Small intestine (tissue), 7 donors: ENCODE data around the gene C10orf67. TPM values are rescaled to one million over a fixed set of nuclear protein-coding genes. Genes with fewer than 3 reads are reported as not detected.

Source experiments
- DNase-seq, 2 donors: peaks; one replicate each; pipeline versions ENCODE4 v3.0.0 to v3.0.0-alpha.2; 2013
- FAIRE-seq: peaks from 2 replicates; lab custom pipeline; 2012; peaks lifted over from hg19 to GRCh38; lab: Jason Lieb, UNC
- H3K27ac ChIP-seq, 3 donors: one replicate each; pipeline ENCODE4 v1.5.1; 2013; ENCODE audit warnings: low read length in 2 of 3, mild to moderate bottlenecking in 2 of 3, control low read depth in 1 of 3, inconsistent platforms in 1 of 3, low read depth in 1 of 3, moderate library complexity in 1 of 3
- H3K27me3 ChIP-seq, 3 donors: one replicate each; pipeline ENCODE4 v1.6.1; 2013; ENCODE audit warnings: low read length in 3 of 3, inconsistent platforms in 1 of 3; ENCODE audit not compliant: control insufficient read depth in 3 of 3, insufficient read depth in 3 of 3
- H3K36me3 ChIP-seq, 3 donors: one replicate each; pipeline ENCODE4 v1.6.1; 2013; ENCODE audit warnings: low read length in 3 of 3, inconsistent platforms in 1 of 3, low read depth in 1 of 3, mild to moderate bottlenecking in 1 of 3, moderate library complexity in 1 of 3; ENCODE audit not compliant: control insufficient read depth in 3 of 3, insufficient read depth in 2 of 3
- H3K4me1 ChIP-seq, 3 donors: one replicate each; pipeline ENCODE4 v1.6.1; 2013; ENCODE audit warnings: low read length in 2 of 3, inconsistent platforms in 1 of 3, low read depth in 1 of 3, mild to moderate bottlenecking in 1 of 3, moderate library complexity in 1 of 3; ENCODE audit not compliant: control insufficient read depth in 3 of 3, insufficient read depth in 2 of 3
- H3K4me3 ChIP-seq, 3 donors: one replicate each; pipeline ENCODE4 v1.5.1; 2013; ENCODE audit warnings: low read length in 3 of 3, control low read depth in 1 of 3, inconsistent platforms in 1 of 3, low read depth in 1 of 3, mild to moderate bottlenecking in 1 of 3, moderate library complexity in 1 of 3
- H3K9me3 ChIP-seq, 2 donors: one replicate each; pipeline ENCODE4 v1.6.1; 2013; ENCODE audit warnings: low read depth in 1 of 2, low read length in 1 of 2; ENCODE audit not compliant: control insufficient read depth in 2 of 2, insufficient read depth in 1 of 2
- WGBS, 3 donors: extraction: QIAGEN DNeasy Blood & Tissue Kit; methylation state at CpG; one replicate each; pipeline ENCODE4 v1.1.7; 2013; 5-methylcytosine and 5-hydroxymethylcytosine counted together
- polyA plus RNA-seq, 4 donors: library from polyadenylated mRNA; stranded (reverse) in 3 of 4; unstranded in 1 of 4; fragments of 200-250 nt in 3 of 4; fragments of 120-200 nt in 1 of 4; gene quantifications; one replicate each; pipeline versions ENCODE4 v1.2.1 to v1.2.3, GENCODE V29; 2013
- donor health status: healthy with polysubstance abuse.
- donor health status: control.
- donor health status: control.
- donor health status: Bipolar disorder and iron deficiency.
- donor health status: healthy.

The C10orf67 gene
- polyA plus RNA-seq, 4 donors, result 0.07 to 0.10 TPM; not detected in 2

DNA sequence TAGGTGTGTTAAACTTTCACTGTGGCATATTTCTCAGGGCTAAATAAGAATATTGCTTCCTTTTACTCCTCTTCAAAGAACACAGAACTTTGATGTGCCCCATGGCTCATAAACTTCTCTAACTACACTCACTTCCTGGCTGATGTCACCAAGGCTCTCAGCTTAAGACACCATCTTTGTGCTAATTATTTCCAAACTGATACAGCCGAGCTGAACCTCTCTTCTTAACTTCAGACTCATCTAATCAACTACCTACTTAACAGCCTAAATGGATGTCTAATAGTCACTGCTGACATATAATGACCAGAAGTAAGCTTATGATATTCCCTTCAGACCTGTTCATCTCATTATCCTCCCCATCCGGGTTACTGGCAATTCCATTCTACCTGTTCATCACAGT is 3.6 kb downstream of the C10orf67 start:
- no peaks in the 10 kb centered on the region for H3K36me3 ChIP-seq

DNA sequence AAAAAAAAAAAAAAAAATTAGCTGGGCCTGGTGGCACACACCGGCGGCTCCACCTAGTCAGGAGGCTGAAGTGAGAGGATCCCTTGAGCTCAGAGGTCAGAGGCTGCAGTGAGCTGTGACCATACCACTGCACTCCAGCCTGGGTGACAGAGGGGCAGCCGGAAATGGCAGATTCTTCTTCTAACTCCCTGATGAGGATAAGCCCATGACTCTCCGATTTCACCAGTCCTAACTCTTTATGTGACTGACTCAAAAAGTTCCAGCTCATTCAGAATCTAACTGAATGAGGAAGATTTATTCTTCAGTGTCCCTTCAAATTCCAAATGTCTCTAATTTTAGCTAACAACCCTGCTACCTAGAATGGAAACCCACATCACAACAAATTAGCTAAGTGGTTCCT is 4.2 kb downstream of the C10orf67 start:
- Histone ChIP-seq H3K36me3 (no peaks in the 10 kb centered on the region), H3K9me3 (peaks cover 0 to 3% of the 10 kb centered on the region in 2 donors), H3K27ac (no peak overlapping the region), H3K4me1 (no peaks in the 10 kb centered on the region), H3K4me3 (no peak overlapping the region), H3K27me3 (peaks cover 0 to 23% (median 0%) of the 10 kb centered on the region in 3 donors)
- FAIRE-seq (no peak), DNase-seq (no peak)
- WGBS, 3 donors, result 86 to 97% (median 89%) methylated on average over 4 of the region's 4 CpGs

More for the DNA sequence above, 3.6 kb downstream of the C10orf67 start:
- Histone ChIP-seq H3K4me3 (no peak overlapping the region), H3K27me3 (peaks cover 0 to 23% (median 0%) of the 10 kb centered on the region in 3 donors), H3K9me3 (peaks cover 0 to 3% of the 10 kb centered on the region in 2 donors), H3K27ac (no peak overlapping the region), H3K4me1 (no peaks in the 10 kb centered on the region)
- DNase-seq, result peak in 1 of 2 donors; percentile 16
- 37 to 44% (median 37%) methylated on average over 2 of the region's 2 CpGs for WGBS, 3 donors
- no peak for FAIRE-seq

DNA sequence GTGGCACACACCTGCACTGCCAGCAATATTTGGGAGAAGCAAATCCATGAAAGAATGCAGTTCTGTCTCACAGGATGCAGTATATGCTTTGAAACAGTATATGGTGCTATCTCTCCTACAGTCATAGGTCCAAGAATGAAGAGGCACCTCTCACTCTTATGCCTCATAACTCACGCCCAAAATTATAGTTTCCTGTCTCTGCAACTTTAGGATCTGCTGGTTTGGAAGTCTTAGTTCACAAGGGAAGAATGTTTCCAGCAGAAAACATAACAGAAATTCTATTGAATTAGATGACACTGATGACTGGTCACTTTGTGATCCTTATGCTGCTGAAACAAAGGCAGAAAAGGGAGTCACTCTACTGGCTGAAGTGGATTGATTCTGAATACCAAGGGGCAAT is 5.7 kb downstream of the C10orf67 start:
- H3K4me3 ChIP-seq, result no peak overlapping the region
- no peaks in the 10 kb centered on the region for H3K4me1 ChIP-seq
- 60 to 69% (median 67%) methylated on average over 1 of the region's 1 CpG for whole genome bisulfite sequencing, 3 donors
- no peak overlapping the region for H3K27ac ChIP-seq
- no peaks in the 10 kb centered on the region for H3K36me3 ChIP-seq
- H3K9me3 ChIP-seq, result no peaks in the 10 kb centered on the region
- no peak for FAIRE-seq
- DNase-seq, result no peak
- H3K27me3 ChIP-seq, result peaks cover 0 to 17% (median 0%) of the 10 kb centered on the region in 3 donors

DNA sequence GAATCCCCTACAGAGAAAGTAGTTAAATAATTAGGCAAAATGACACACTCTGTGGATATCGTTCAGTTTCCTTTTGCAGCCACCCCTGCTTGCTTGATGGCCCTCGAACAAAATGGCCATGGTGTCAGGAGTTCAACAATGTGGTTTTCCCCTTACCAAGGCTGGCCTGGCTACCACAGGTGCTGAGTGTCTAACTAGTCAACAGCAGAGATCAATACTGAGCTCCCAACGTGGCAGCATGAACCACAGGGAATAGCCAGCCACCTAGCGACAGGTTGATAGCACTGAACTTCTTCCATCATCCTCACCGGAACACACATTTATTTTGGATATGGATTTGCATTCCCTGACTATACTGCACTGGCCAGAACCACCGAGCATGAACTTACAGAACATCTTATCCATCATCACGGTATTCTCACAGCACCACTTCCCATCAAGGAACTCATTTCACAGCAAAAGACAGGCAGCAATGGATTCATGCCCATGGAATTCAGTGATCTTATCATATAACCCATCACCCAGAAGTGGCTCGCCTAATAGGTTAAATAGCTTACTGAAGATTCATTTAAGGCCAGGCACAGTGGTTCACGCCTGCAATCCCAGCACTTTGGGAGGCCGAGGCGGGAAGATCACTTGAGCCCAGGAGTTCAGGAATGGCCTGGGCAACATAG is 6.3 kb downstream of the C10orf67 start:
- Histone ChIP-seq H3K9me3 (no peaks in the 10 kb centered on the region), H3K36me3 (no peaks in the 10 kb centered on the region), H3K4me3 (no peak overlapping the region), H3K27ac (no peak overlapping the region), H3K4me1 (no peaks in the 10 kb centered on the region), H3K27me3 (peaks cover 0 to 11% (median 0%) of the 10 kb centered on the region in 3 donors)
- WGBS, 3 donors, result 72 to 76% (median 76%) methylated on average over 11 of the region's 11 CpGs
- FAIRE-seq (no peak), DNase-seq (peak in 1 of 2 donors; percentile 27)

DNA sequence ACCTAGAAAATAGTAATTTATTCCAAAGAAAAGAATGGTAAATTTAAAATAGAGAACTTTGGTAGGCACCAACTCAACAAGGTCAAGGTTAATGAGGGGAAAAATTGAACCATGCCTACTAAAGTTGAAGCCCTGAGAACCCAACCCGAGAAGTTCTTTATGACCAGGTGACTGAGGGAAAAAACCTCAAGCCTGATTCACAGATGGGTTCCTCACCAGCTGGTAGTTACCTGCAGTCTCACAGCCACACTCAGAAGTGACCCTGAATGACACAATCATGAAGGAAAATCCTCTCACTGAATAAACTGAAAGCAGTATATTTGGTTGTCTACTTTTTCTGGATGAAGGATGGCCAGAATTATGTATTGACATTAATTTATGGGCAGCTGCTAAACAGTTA is 7.0 kb downstream of the C10orf67 start:
- Histone ChIP-seq H3K9me3 (no peaks in the 10 kb centered on the region), H3K36me3 (no peaks in the 10 kb centered on the region), H3K27ac (no peak overlapping the region), H3K4me1 (no peaks in the 10 kb centered on the region), H3K27me3 (peaks cover 0 to 5% (median 0%) of the 10 kb centered on the region in 3 donors), H3K4me3 (no peak overlapping the region)
- DNase-seq (no peak), FAIRE-seq (no peak)
- 60 to 87% (median 81%) methylated on average over 1 of the region's 1 CpG for WGBS, 3 donors

DNA sequence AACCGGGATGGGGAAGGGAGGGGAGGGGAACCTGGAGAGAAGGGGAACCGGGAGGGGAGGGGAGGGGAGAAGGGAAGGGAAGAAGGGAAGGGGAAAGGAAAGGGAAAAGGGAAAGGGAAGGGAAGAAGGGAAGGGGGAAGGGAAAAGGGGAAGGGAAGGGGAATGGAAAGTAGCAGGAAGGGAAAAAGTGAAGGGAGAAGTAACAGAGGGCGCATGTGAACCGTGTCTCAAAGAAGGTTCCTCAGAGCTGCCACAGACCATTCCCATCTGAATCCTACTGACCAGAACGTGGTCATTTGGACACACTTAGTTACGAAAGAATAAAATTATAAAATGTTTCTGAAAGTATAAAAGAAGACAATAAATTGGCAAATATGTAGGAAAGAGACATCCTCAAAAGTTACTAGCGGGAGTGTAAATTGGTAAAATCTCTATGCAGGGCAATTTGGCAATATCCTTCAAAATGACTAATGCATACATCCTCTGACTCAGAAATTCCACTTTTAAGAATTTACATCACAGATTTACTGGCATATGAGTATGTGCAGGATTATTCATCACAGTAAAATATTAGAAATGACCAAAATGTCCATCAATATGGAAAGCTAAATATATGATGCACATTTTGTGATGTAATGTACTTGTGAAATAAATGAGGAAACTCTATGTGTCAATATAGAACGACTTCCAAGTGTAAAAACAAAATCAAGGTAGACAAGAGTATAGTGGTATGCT is 12.9 kb downstream of the C10orf67 start:
- H3K36me3 ChIP-seq, result no peaks in the 10 kb centered on the region
- H3K9me3 ChIP-seq, result peaks cover 0 to 4% of the 10 kb centered on the region in 2 donors
- H3K27me3 ChIP-seq, result no peaks in the 10 kb centered on the region
- WGBS, 3 donors, result 79 to 85% (median 84%) methylated on average over 8 of the region's 8 CpGs
- DNase-seq (no peak), FAIRE-seq (no peak)
- no peak overlapping the region for H3K4me3 ChIP-seq
- no peak overlapping the region for H3K27ac ChIP-seq
- H3K4me1 ChIP-seq, result no peaks in the 10 kb centered on the region

DNA sequence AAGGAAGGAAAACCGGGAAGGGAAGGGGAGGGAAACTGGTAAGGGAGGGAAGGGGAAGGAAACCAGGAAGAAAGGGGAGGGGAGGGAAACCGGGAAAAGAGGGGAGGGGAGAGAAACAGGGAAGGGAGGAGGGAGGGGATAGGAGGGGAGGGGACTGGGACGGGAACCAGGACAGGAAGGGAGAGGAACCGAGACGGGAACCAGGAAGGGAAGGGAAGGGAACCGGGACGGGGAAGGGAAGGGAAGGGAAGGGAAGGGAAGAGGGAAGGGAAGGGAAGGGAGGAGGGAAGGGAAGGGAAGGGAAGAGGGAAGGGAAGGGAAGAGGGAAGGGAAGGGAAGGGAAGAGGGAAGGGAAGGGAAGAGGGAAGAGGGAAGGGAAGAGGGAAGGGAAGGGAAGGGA is 13.6 kb downstream of the C10orf67 start:
- Histone ChIP-seq H3K4me3 (no peak overlapping the region), H3K27me3 (no peaks in the 10 kb centered on the region), H3K9me3 (peaks cover 0 to 4% of the 10 kb centered on the region in 2 donors), H3K27ac (no peak overlapping the region), H3K4me1 (no peaks in the 10 kb centered on the region), H3K36me3 (no peaks in the 10 kb centered on the region)
- WGBS, 3 donors, result 84 to 93% (median 92%) methylated on average over 5 to 7 of the region's 7 CpGs
- no peak for DNase-seq
- no peak for FAIRE-seq

DNA sequence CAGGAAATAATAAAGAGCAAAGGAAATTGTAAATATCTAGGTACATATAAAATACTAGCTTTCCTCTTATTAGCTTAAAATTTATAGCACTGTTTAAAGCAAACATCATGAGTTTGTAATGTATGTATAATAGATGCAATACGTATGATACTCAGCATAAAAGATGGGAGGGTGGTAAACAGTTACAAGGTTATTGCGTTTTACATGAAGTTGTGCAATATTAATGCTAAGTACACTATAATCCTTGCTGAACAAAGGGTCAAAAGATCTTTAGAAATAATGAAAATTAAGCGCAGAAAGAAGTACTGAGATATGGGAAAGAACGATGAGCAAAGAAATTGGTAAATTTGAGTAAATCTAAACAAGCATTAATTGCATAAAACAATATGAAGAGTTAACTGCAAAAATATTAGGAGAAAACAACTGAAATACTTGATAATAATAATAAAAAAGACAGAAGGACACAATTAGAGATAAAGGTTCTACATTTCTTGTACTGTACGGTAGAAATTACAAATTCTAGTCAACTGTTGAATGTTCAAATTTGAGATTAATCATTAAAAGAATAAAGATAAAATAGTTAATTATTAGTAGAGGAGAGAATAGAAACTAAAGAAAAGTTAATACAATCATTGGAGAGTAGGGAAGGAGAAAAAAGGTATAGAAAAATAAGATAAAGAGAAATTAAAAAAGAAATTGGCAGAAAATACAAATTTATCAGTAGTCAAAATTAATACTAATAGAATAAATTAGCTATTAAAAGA is 17.9 kb downstream of the C10orf67 start:
- FAIRE-seq (peak; percentile 61), DNase-seq (peak in 1 of 2 donors; percentile 11)
- H3K4me3 ChIP-seq, result no peak overlapping the region
- H3K27ac ChIP-seq, result no peak overlapping the region
- H3K27me3 ChIP-seq, result peaks cover 0 to 4% (median 0%) of the 10 kb centered on the region in 3 donors
- 34 to 73% (median 54%) methylated on average over 5 of the region's 5 CpGs for WGBS, 3 donors
- no peaks in the 10 kb centered on the region for H3K36me3 ChIP-seq
- no peaks in the 10 kb centered on the region for H3K4me1 ChIP-seq
- peaks cover 0 to 4% of the 10 kb centered on the region in 2 donors for H3K9me3 ChIP-seq
